ENCODE data around the gene FIGNL2.
"Not testable (repeated sequence)": the region's sequence is repeated elsewhere in the genome, so short reads cannot be mapped to it uniquely, and the experiment has no call there.

GRCh38 chr12:51885294-51886020 lies 36.9 kb upstream of the FIGNL2 start:
- TF ChIP-seq, protein P1, sequence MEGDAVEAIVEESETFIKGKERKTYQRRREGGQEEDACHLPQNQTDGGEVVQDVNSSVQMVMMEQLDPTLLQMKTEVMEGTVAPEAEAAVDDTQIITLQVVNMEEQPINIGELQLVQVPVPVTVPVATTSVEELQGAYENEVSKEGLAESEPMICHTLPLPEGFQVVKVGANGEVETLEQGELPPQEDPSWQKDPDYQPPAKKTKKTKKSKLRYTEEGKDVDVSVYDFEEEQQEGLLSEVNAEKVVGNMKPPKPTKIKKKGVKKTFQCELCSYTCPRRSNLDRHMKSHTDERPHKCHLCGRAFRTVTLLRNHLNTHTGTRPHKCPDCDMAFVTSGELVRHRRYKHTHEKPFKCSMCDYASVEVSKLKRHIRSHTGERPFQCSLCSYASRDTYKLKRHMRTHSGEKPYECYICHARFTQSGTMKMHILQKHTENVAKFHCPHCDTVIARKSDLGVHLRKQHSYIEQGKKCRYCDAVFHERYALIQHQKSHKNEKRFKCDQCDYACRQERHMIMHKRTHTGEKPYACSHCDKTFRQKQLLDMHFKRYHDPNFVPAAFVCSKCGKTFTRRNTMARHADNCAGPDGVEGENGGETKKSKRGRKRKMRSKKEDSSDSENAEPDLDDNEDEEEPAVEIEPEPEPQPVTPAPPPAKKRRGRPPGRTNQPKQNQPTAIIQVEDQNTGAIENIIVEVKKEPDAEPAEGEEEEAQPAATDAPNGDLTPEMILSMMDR (IDR thresholded peaks at IDR 0.05 in 8 of 11, conservative IDR thresholded peaks at IDR 0.05 in 3 of 11) = not testable (repeated sequence)
- TF ChIP-seq POLR2A, POLR2AphosphoS5 (IDR thresholded peaks at IDR 0.05): not testable (repeated sequence)

All from spleen (tissue), 7 donors.